Measurements from ENCODE around the gene CCN5. TPM values are rescaled to one million over a fixed set of nuclear protein-coding genes. Genes with fewer than 3 reads are reported as not detected.

The CCN5 gene
- total RNA-seq, 3 donors from 2014 or later = 16.1 to 1,283 (median 39.0) TPM

DNA sequence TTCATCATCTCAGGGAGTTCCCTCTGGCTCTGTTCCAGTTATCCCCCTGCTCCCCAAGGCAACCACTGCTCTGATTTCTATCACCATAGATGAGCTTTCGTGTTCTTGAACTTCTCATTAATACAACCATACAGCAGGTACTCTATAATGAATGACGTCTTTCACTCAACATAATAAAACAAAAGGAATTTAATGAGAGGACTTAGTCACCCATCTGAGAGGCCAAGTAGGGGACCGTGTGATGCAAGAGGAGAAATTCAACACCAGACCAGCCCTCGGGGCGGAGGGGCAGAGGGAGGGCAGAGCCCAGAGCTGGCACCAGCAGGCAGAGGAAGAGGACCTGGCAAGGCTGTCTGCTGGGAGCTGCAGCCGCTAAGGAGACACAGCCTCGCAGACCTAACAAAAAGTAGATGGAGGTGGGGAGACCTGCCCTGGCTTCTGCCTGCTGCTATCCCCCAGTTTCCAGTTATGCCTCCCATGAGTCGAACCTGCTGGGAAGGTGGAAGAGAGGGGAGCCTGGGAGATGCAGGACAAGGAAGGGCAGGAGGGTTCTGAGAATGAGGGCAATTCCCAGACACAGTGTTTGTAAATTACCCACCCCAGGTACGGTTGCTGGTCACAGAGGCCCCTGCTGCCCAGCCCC lies 13.8 kb downstream of the CCN5 start:
- H3K9me3 ChIP-seq = no peaks in the 10 kb centered on the region
- peak; percentile 79 to 83 for DNase-seq (ENCODE audit: low spot score in 2 of 2)
- no peaks in the 10 kb centered on the region for H3K4me1 ChIP-seq
- TF ChIP-seq, protein P1, sequence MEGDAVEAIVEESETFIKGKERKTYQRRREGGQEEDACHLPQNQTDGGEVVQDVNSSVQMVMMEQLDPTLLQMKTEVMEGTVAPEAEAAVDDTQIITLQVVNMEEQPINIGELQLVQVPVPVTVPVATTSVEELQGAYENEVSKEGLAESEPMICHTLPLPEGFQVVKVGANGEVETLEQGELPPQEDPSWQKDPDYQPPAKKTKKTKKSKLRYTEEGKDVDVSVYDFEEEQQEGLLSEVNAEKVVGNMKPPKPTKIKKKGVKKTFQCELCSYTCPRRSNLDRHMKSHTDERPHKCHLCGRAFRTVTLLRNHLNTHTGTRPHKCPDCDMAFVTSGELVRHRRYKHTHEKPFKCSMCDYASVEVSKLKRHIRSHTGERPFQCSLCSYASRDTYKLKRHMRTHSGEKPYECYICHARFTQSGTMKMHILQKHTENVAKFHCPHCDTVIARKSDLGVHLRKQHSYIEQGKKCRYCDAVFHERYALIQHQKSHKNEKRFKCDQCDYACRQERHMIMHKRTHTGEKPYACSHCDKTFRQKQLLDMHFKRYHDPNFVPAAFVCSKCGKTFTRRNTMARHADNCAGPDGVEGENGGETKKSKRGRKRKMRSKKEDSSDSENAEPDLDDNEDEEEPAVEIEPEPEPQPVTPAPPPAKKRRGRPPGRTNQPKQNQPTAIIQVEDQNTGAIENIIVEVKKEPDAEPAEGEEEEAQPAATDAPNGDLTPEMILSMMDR (IDR thresholded peaks at IDR 0.05) = no peak
- TF ChIP-seq POLR2AphosphoS5 (IDR thresholded peaks at IDR 0.05) (peak in 2 of 3 donors; percentile 55 to 65), POLR2A (IDR thresholded peaks at IDR 0.05) (no peak)
- H3K27me3 ChIP-seq = no peaks in the 10 kb centered on the region
- no peaks in the 10 kb centered on the region for H3K36me3 ChIP-seq
- intact Hi-C loops (cut with DNase I; ENCODE audit: low total_unique reads) = no loop called here
- no peak overlapping the region for H3K27ac ChIP-seq
- H3K4me3 ChIP-seq = no peak overlapping the region

DNA sequence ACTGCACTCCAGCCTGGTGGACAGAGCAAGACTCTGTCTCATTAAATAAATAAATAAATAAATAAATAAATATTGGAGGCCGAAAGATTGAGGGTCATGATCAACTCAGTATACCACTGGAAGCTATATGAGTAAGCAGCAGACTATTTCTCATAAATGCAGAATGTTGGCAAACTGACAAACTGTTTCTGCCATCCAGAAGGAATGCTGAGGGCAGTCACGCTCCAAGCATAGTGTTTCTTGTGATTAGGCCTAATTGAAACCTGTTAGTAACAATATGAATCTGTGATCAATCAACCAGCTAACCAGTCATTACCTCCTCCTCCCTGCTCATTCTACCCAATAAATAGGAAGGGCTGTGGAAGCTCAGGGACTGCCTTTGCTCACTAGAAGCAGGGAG lies 15.3 kb downstream of the CCN5 start:
- Histone ChIP-seq H3K27ac (no peak overlapping the region), H3K4me1 (no peaks in the 10 kb centered on the region), H3K27me3 (no peaks in the 10 kb centered on the region), H3K9me3 (no peaks in the 10 kb centered on the region), H3K4me3 (no peak overlapping the region), H3K36me3 (no peaks in the 10 kb centered on the region)
- no peak for DNase-seq (ENCODE audit: low spot score in 2 of 2)
- TF ChIP-seq POLR2AphosphoS5 (IDR thresholded peaks at IDR 0.05) (no peak), POLR2A (IDR thresholded peaks at IDR 0.05) (no peak)
- TF ChIP-seq, protein P1 (IDR thresholded peaks at IDR 0.05) = no peak
- intact Hi-C loops (cut with DNase I; ENCODE audit: low total_unique reads) = loop anchor here (5.0 kb wide), 1 partner anchor 43 kb away; no protein-coding TSS in a partner anchor

DNA sequence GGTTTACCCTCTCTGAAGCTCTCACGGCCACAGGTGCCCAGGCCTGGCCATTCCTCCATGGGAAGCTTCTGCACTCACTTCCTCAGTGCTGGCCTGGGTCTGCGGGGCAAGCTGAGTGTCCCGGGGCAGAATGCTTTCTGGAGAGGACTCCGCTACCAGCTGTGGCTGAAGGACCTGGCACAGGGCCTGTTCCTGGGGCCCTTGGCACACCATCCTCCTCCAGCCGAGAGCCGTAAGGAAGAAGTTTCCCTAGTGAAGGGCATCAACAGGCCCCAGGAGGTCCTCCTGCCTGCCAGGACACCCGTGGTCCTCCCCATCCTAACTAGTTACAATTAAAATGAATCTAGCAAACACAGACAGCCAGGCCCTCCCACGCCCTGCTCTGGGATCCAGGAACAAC lies 16.5 kb downstream of the CCN5 start:
- Histone ChIP-seq H3K27ac (no peak overlapping the region), H3K4me1 (no peaks in the 10 kb centered on the region), H3K9me3 (no peaks in the 10 kb centered on the region), H3K36me3 (no peaks in the 10 kb centered on the region), H3K4me3 (no peak overlapping the region), H3K27me3 (no peaks in the 10 kb centered on the region)
- intact Hi-C loops (cut with DNase I; ENCODE audit: low total_unique reads) = loop anchor here (5.0 kb wide), 1 partner anchor 44 kb away; no protein-coding TSS in a partner anchor
- TF ChIP-seq POLR2A (IDR thresholded peaks at IDR 0.05) (no peak), POLR2AphosphoS5 (IDR thresholded peaks at IDR 0.05) (no peak)
- TF ChIP-seq, protein P1 (IDR thresholded peaks at IDR 0.05) = no peak
- DNase-seq (ENCODE audit: low spot score in 2 of 2) = no peak

DNA sequence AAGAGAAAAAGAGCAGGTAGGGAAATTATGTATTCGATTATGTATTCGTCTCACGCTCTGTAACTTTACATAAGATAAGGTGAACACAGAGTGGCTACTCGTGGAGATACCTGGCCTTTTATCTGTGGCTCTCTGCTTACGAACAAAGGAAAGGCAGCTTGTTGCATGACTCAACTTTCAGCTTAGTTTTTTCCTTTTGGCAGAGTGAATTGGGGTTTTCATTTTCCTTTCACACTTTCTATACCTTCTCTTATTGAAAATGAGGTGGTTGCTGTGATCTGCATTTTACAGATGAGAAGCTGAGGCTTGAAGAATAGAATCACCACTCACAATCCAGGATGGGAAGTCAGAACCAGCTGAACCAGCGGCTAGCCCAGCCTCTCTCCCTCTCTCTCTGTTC lies 17.2 kb downstream of the CCN5 start:
- no peaks in the 10 kb centered on the region for H3K4me1 ChIP-seq
- no peak overlapping the region for H3K27ac ChIP-seq
- H3K36me3 ChIP-seq = no peaks in the 10 kb centered on the region
- intact Hi-C loops (cut with DNase I; ENCODE audit: low total_unique reads) = loop anchor here (5.0 kb wide), 1 partner anchor 45 kb away; no protein-coding TSS in a partner anchor
- no peaks in the 10 kb centered on the region for H3K9me3 ChIP-seq
- no peaks in the 10 kb centered on the region for H3K27me3 ChIP-seq
- no peak for DNase-seq (ENCODE audit: low spot score in 2 of 2)
- H3K4me3 ChIP-seq = no peak overlapping the region
- no peak for TF ChIP-seq POLR2AphosphoS5 (IDR thresholded peaks at IDR 0.05)
- TF ChIP-seq, protein P1 (IDR thresholded peaks at IDR 0.05) = no peak
- TF ChIP-seq POLR2A (IDR thresholded peaks at IDR 0.05) = no peak

DNA sequence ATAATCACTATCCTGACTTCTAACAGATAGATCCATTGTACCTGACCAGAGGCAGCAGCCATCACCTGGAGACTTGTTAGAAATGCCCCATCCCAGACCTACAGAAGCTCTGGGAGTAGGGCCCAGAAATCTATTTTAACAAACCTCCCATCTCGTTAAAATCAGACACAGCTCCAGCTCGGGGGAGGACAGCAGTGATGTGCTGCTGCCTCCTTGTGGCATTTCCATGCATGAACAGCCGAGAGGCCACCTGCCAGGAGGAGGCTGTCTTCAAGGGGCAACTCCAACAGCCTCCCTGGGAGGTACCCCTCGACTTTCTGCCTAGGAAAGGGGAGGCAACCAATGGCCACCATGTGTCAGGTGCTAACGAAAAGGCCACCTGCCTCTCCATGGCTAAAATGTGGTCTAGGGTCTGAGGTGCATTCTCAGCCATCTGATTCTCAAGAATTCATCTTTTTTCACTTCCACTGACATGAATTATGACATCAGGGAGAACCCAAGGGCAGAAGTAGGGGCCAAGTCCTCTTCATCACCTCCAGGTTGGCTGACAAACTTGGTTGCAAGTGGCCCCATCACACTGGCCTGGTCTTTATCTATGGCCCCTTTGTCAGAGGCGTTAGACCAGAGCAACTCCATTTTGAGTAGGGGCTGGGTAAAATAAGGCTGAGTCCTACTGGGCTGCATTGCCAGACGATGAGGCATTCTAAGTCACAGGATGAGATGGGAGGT lies 18.3 kb downstream of the CCN5 start:
- Histone ChIP-seq H3K36me3 (no peaks in the 10 kb centered on the region), H3K4me1 (no peaks in the 10 kb centered on the region), H3K27me3 (no peaks in the 10 kb centered on the region), H3K4me3 (no peak overlapping the region), H3K9me3 (no peaks in the 10 kb centered on the region), H3K27ac (no peak overlapping the region)
- DNase-seq (ENCODE audit: low spot score in 2 of 2) = peak; percentile 64 to 69
- TF ChIP-seq, protein P1 (IDR thresholded peaks at IDR 0.05) = peak; percentile 73 to 92 (median 90)
- peak in 2 of 3 donors; percentile 45 to 57 for TF ChIP-seq POLR2AphosphoS5 (IDR thresholded peaks at IDR 0.05)
- no peak for TF ChIP-seq POLR2A (IDR thresholded peaks at IDR 0.05)
- intact Hi-C loops (cut with DNase I; ENCODE audit: low total_unique reads) = loop anchor here (5.0 kb wide), 1 partner anchor 46 kb away; no protein-coding TSS in a partner anchor

Measured in breast epithelium (tissue), 4 donors.